ENCODE data around the gene SPNS2. TPM values are rescaled to one million over a fixed set of nuclear protein-coding genes. Genes with fewer than 3 reads are reported as not detected.

The SPNS2 gene
- total RNA-seq, 1 donor from 2014 or later = 187 TPM

DNA sequence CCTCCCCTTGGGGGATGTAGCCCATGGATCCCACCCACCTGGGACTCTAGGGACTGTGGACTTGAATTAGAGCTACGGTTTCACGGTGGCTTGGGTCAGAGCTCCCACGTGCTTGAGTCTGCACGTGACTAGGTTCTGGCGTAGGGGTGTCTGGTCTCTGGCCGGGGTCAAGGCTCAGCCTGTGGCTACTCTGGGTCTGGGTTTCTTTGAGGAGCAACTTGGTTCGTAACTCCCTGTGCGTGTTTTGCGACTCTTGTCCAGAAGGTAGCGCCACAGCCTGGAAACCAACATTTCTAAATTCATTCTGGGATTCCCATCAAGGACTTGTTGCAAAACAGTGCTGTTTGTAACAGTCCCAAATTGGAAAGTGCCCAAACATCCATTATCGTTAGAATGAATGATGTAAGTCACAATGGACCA is 62.2 kb downstream of the SPNS2 start:
- TF ChIP-seq, protein P1, sequence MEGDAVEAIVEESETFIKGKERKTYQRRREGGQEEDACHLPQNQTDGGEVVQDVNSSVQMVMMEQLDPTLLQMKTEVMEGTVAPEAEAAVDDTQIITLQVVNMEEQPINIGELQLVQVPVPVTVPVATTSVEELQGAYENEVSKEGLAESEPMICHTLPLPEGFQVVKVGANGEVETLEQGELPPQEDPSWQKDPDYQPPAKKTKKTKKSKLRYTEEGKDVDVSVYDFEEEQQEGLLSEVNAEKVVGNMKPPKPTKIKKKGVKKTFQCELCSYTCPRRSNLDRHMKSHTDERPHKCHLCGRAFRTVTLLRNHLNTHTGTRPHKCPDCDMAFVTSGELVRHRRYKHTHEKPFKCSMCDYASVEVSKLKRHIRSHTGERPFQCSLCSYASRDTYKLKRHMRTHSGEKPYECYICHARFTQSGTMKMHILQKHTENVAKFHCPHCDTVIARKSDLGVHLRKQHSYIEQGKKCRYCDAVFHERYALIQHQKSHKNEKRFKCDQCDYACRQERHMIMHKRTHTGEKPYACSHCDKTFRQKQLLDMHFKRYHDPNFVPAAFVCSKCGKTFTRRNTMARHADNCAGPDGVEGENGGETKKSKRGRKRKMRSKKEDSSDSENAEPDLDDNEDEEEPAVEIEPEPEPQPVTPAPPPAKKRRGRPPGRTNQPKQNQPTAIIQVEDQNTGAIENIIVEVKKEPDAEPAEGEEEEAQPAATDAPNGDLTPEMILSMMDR (IDR thresholded peaks at IDR 0.05; ENCODE audit: unreplicated experiment) = no peak

DNA sequence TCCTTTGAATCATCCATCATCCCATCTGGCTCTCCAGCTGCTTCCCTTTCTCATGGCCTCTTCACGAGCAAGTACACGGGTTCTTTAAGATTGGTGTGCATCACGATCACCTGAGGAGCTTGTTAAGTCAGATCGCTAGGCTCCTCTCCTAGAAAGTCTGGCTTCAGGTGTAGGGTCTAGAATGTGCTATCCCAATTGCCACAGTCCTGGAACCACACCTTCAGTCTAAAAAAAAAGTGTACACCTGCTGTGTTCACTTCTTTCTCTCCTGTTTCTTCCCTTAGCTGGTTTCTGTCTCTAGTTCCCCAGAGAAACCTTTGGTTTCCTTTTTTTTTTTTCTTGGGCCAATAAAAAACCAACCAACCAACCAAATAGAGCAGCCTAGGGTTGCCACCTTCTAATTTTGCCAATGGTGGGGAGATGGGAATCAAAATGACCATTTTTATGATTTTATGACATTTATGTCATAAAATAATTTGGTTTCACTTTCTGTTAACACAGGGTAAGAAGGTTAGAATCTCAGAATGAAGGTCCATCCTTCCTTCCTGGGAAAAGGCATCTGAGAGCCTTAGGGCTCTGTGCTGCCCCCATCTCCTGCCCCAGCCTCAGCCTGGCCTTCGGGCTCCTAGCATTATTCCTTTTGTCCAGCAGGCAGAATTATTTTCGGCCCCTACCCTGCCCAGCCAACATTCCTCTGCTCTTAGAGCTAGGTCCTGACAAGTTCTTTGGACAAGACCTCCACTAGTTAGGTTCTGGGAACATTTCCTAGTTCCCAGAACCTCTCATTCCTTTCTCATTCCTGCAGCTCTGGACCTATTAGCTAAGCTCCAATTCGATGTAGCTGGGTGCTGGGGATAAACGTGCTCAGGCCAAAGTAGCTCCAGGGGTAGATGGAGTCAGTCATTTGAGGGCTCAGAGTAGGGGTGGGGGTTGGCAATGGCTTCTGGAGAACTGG is 63.6 kb downstream of the SPNS2 start:
- H3K4me1 Mint-ChIP-seq (ENCODE audit: unreplicated experiment) = peaks cover 4% of the 10 kb centered on the region
- no peaks in the 10 kb centered on the region for H3K9me3 Mint-ChIP-seq (ENCODE audit: unreplicated experiment)
- H3K36me3 Mint-ChIP-seq (ENCODE audit: low read depth, unreplicated experiment) = no peaks in the 10 kb centered on the region
- TF ChIP-seq, protein P1 (IDR thresholded peaks at IDR 0.05; ENCODE audit: unreplicated experiment) = no peak
- H3K27ac Mint-ChIP-seq (ENCODE audit: unreplicated experiment) = no peak overlapping the region
- H3K27me3 Mint-ChIP-seq (ENCODE audit: unreplicated experiment) = peaks cover 2% of the 10 kb centered on the region
- H3K4me3 Mint-ChIP-seq (ENCODE audit: unreplicated experiment) = no peak overlapping the region
- no peak for DNase-seq (ENCODE audit: low spot score)

More for the DNA sequence above, 62.2 kb downstream of the SPNS2 start:
- H3K4me1 Mint-ChIP-seq (ENCODE audit: unreplicated experiment) = peaks cover 9% of the 10 kb centered on the region
- no peak overlapping the region for H3K4me3 Mint-ChIP-seq (ENCODE audit: unreplicated experiment)
- peaks cover 3% of the 10 kb centered on the region for H3K27me3 Mint-ChIP-seq (ENCODE audit: unreplicated experiment)
- DNase-seq (ENCODE audit: low spot score) = no peak
- H3K27ac Mint-ChIP-seq (ENCODE audit: unreplicated experiment) = no peak overlapping the region
- H3K36me3 Mint-ChIP-seq (ENCODE audit: low read depth, unreplicated experiment) = no peaks in the 10 kb centered on the region
- H3K9me3 Mint-ChIP-seq (ENCODE audit: unreplicated experiment) = no peaks in the 10 kb centered on the region

DNA sequence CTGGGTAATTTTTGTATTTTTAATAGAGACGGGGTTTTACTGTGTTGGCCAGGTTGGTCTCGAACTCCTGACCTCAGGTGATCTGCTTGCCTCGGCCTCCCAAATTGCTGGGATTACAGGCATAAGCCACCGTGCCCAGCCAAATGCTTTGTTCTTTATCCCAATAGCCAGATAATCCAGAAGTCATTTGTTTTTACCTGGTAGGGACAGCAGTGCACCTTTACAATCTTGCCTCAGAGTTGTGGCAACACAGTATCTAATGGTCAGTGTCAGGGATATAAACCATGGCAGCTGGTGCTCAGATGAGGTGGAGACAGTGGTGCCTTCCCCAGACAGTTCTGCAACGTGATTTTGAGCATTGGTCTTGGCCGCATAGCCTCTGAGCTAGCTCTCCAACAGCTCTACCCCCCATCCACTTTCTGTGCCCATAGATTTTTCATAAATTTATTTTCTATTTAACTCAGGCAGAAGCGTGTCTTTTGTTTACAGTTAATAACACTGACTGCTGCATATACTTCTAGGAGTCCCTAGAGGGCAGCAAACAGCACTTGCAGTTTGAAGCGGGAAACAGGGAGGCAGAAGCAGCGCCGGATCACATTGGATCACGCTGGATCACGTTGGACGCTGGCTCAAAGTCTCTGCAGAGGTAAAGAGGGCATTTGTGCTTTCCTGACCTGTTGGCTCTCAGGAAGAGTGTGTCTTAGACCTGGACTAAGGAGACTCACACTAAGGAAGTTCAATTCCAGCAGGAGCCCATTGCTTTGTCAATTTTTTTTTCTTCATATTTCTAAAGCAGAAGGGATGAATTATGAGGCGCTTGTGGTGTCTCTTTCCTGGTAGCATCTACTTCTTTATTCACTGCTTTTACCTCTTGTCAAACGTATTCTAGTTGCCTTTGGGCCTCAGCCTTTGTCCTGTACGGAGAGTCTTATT is 66.8 kb downstream of the SPNS2 start:
- H3K9me3 Mint-ChIP-seq (ENCODE audit: unreplicated experiment) = no peaks in the 10 kb centered on the region
- no peak overlapping the region for H3K4me3 Mint-ChIP-seq (ENCODE audit: unreplicated experiment)
- H3K4me1 Mint-ChIP-seq (ENCODE audit: unreplicated experiment) = peaks cover 13% of the 10 kb centered on the region
- peak; percentile 59 for DNase-seq (ENCODE audit: low spot score)
- no peaks in the 10 kb centered on the region for H3K36me3 Mint-ChIP-seq (ENCODE audit: low read depth, unreplicated experiment)
- peaks cover 6% of the 10 kb centered on the region for H3K27me3 Mint-ChIP-seq (ENCODE audit: unreplicated experiment)
- no peak overlapping the region for H3K27ac Mint-ChIP-seq (ENCODE audit: unreplicated experiment)
- TF ChIP-seq, protein P1 (IDR thresholded peaks at IDR 0.05; ENCODE audit: unreplicated experiment) = peak; percentile 38

DNA sequence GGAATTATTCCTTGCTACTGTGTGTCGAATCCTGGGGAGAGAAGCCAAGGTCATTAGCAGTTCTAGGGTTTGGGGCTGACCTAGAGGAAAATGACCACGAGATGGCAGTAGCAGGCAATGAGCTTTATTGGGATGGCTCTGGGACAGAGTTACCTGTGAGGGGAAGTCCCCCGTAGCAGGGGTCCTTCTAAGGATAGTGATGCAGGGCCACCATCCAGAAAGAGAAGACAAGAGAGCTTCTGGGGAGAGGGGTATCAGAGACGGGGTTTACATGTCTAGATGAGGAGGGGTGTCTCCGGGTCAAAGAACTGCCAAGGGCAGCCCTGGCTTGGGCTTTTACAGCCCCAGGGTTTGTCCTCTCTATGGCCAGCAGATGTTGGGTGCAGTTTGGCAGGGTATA is 68.1 kb downstream of the SPNS2 start:
- no peak overlapping the region for H3K27ac Mint-ChIP-seq (ENCODE audit: unreplicated experiment)
- no peak overlapping the region for H3K4me3 Mint-ChIP-seq (ENCODE audit: unreplicated experiment)

More for the DNA sequence above, 68.1 kb downstream of the SPNS2 start:
- Mint-ChIP-seq H3K36me3 (ENCODE audit: low read depth, unreplicated experiment) (no peaks in the 10 kb centered on the region), H3K4me1 (ENCODE audit: unreplicated experiment) (peaks cover 13% of the 10 kb centered on the region), H3K9me3 (ENCODE audit: unreplicated experiment) (no peaks in the 10 kb centered on the region), H3K27me3 (ENCODE audit: unreplicated experiment) (peaks cover 6% of the 10 kb centered on the region)
- DNase-seq (ENCODE audit: low spot score) = peak; percentile 70
- TF ChIP-seq, protein P1 (IDR thresholded peaks at IDR 0.05; ENCODE audit: unreplicated experiment) = peak; percentile 70
